ENCODE data around the gene CENPK.

DNA sequence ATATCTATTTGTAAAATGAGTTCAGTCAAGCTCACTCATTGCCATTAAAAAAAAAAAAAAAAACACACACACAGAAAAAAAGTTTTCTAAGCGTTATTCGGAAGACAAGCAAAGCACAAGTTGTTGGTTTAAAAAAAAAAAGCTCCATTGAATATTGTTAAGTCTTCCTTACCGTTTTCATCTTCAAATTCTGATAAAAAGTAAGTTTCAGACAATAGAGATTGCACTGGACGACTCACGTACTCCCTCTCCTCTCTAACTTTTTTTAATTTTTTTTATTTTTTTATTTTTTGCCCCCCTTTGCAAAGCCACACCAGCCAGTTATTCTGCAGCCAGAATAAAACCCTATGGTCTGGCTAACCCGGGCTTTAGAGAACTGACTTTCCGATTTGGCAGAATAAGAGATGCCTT lies 81.8 kb downstream of the CENPK start:
- TF ChIP-seq EZH2 (IDR thresholded peaks at IDR 0.05; ENCODE audit: insufficient read depth, poor library complexity, severe bottlenecking) = no peak
- no peak for TF ChIP-seq EZH2phosphoT487 (IDR thresholded peaks at IDR 0.05; ENCODE audit: insufficient read depth, low read depth)
